Parietal lobe (tissue), 1 donor: ENCODE measurements around the gene DYNC1LI2. TPM values are rescaled to one million over a fixed set of nuclear protein-coding genes. Genes with fewer than 3 reads are reported as not detected.

ENCODE experiments used
- total RNA-seq: library from RNA; depleted of rRNA; stranded (reverse); fragments of >200 nt; gene quantifications from one replicate; pipeline ENCODE4 v1.2.3, GENCODE V29; 2014

The DYNC1LI2 gene
- total RNA-seq = 220 TPM

GRCh38 chr16:66751303-66751991 is at the start of gene DYNC1LI2:
Gene DYNC1LI2, minus strand, starts transcription at chr16:66751609. Its CDS starts 18 bp downstream, at chr16:66751591.

GRCh38 chr16:66696669-66697630 is 54.5 kb downstream of the DYNC1LI2 start, which contains the start of gene CMTM4:
Gene CMTM4, minus strand, starts transcription at chr16:66696743. Its CDS starts 218 bp downstream, at chr16:66696525.

Other genes starting within 250 kb of the DYNC1LI2 start
- 33.5 TPM for gene TK2, start 201.5 kb downstream of the DYNC1LI2 start, total RNA-seq
- gene CKLF, start 199.0 kb downstream of the DYNC1LI2 start, total RNA-seq = 47.6 TPM
- gene CMTM1, start 185.2 kb downstream of the DYNC1LI2 start, total RNA-seq = 4.4 TPM
- not detected for gene CMTM2, start 172.1 kb downstream of the DYNC1LI2 start, total RNA-seq
- gene CMTM3, start 146.9 kb downstream of the DYNC1LI2 start, total RNA-seq = 8.1 TPM
- gene CMTM4, start 54.9 kb downstream of the DYNC1LI2 start, total RNA-seq = 60.7 TPM
- gene TERB1, start 50.0 kb upstream of the DYNC1LI2 start, total RNA-seq = not detected
- 121 TPM for gene NAE1, start 79.4 kb upstream of the DYNC1LI2 start, total RNA-seq
- gene CA7, start 92.8 kb upstream of the DYNC1LI2 start, total RNA-seq = not detected
- 12.5 TPM for gene PDP2, start 128.9 kb upstream of the DYNC1LI2 start, total RNA-seq
- not detected for gene CDH16, start 167.3 kb upstream of the DYNC1LI2 start, total RNA-seq
- 0.63 TPM for gene RRAD, start 173.9 kb upstream of the DYNC1LI2 start, total RNA-seq
- gene CIAO2B, start 182.8 kb upstream of the DYNC1LI2 start, total RNA-seq = 71.1 TPM
- 40.1 TPM for gene CES2, start 183.9 kb upstream of the DYNC1LI2 start, total RNA-seq
- 2.5 TPM for gene CES3, start 209.7 kb upstream of the DYNC1LI2 start, total RNA-seq
- 33.8 TPM for gene CES4A, start 237.0 kb upstream of the DYNC1LI2 start, total RNA-seq